Adipocyte (in vitro differentiated cells): ENCODE measurements around the gene PROS1.

Source experiments
- DNase-seq: peaks from one replicate; pipeline ENCODE4 v3.0.0-alpha.2; 2015; ENCODE audit warnings: low read depth
- H3K27me3 ChIP-seq: replicated peaks from 2 replicates; pipeline ENCODE4 v1.7.0; 2013; ENCODE audit warnings: mild to moderate bottlenecking, low read length, moderate library complexity; ENCODE audit not compliant: control insufficient read depth, insufficient read depth
- H3K36me3 ChIP-seq: 2 replicates; pipeline ENCODE4 v1.7.0; 2013; ENCODE audit warnings: low read length, mild to moderate bottlenecking, moderate library complexity; ENCODE audit not compliant: control insufficient read depth, insufficient read depth, severe bottlenecking
- H3K4me1 ChIP-seq: 2 replicates; pipeline ENCODE4 v1.7.0; 2013; ENCODE audit warnings: mild to moderate bottlenecking, low read length, moderate library complexity; ENCODE audit not compliant: control insufficient read depth, insufficient read depth
- H3K4me3 ChIP-seq: 2 replicates; pipeline ENCODE4 v1.7.0; 2013; ENCODE audit warnings: mild to moderate bottlenecking, low read length, moderate library complexity
- H3K9ac ChIP-seq: 2 replicates; pipeline ENCODE4 v1.7.0; 2013; ENCODE audit warnings: mild to moderate bottlenecking, low read length, moderate library complexity
- H3K9me3 ChIP-seq: 2 replicates; pipeline ENCODE4 v1.7.0; 2013; ENCODE audit warnings: mild to moderate bottlenecking, low read length, moderate library complexity; ENCODE audit not compliant: control insufficient read depth

Gene PROS1

GRCh38 chr3:93994056-93994455, 20.4 kb upstream of the PROS1 start:
- no peak overlapping the region for H3K9ac ChIP-seq
- H3K4me1 ChIP-seq = no peaks in the 10 kb centered on the region
- no peak overlapping the region for H3K4me3 ChIP-seq
- no peaks in the 10 kb centered on the region for H3K36me3 ChIP-seq
- DNase-seq = no peak
- H3K9me3 ChIP-seq = no peaks in the 10 kb centered on the region
- H3K27me3 ChIP-seq = no peaks in the 10 kb centered on the region

GRCh38 chr3:93992207-93992606, 18.5 kb upstream of the PROS1 start:
- no peak overlapping the region for H3K4me3 ChIP-seq
- H3K9ac ChIP-seq = no peak overlapping the region
- H3K9me3 ChIP-seq = no peaks in the 10 kb centered on the region
- no peaks in the 10 kb centered on the region for H3K4me1 ChIP-seq
- no peaks in the 10 kb centered on the region for H3K27me3 ChIP-seq
- no peak for DNase-seq
- H3K36me3 ChIP-seq = no peaks in the 10 kb centered on the region

GRCh38 chr3:93991631-93992030, 17.9 kb upstream of the PROS1 start:
- H3K9me3 ChIP-seq = no peaks in the 10 kb centered on the region
- no peak overlapping the region for H3K9ac ChIP-seq
- DNase-seq = no peak
- H3K36me3 ChIP-seq = no peaks in the 10 kb centered on the region
- H3K4me3 ChIP-seq = no peak overlapping the region
- H3K27me3 ChIP-seq = no peaks in the 10 kb centered on the region
- no peaks in the 10 kb centered on the region for H3K4me1 ChIP-seq

- Histone ChIP-seq H3K9me3 (no peaks in the 10 kb centered on the region), H3K4me1 (no peaks in the 10 kb centered on the region), H3K4me3 (no peak overlapping the region), H3K36me3 (no peaks in the 10 kb centered on the region), H3K9ac (no peak overlapping the region), H3K27me3 (no peaks in the 10 kb centered on the region)
- no peak for DNase-seq
Observed at GRCh38 chr3:93989241-93989640, 15.5 kb upstream of the PROS1 start.

GRCh38 chr3:93988764-93989163, 15.1 kb upstream of the PROS1 start:
- Histone ChIP-seq H3K27me3 (no peaks in the 10 kb centered on the region), H3K4me1 (no peaks in the 10 kb centered on the region), H3K9ac (no peak overlapping the region), H3K4me3 (no peak overlapping the region), H3K36me3 (no peaks in the 10 kb centered on the region), H3K9me3 (no peaks in the 10 kb centered on the region)
- no peak for DNase-seq

GRCh38 chr3:93988283-93988682, 14.6 kb upstream of the PROS1 start:
- Histone ChIP-seq H3K4me3 (no peak overlapping the region), H3K9ac (no peak overlapping the region), H3K4me1 (no peaks in the 10 kb centered on the region), H3K27me3 (no peaks in the 10 kb centered on the region), H3K9me3 (no peaks in the 10 kb centered on the region), H3K36me3 (no peaks in the 10 kb centered on the region)
- peak; percentile 49 for DNase-seq

- H3K36me3 ChIP-seq = no peaks in the 10 kb centered on the region
- no peak for DNase-seq
Observed at GRCh38 chr3:93984618-93985017, 10.9 kb upstream of the PROS1 start.

GRCh38 chr3:93983408-93983807, 9.7 kb upstream of the PROS1 start:
- Histone ChIP-seq H3K27me3 (no peaks in the 10 kb centered on the region), H3K4me1 (peaks cover 17% of the 10 kb centered on the region), H3K9ac (no peak overlapping the region)

More at GRCh38 chr3:93984618-93985017, 10.9 kb upstream of the PROS1 start:
- no peaks in the 10 kb centered on the region for H3K9me3 ChIP-seq
- H3K4me1 ChIP-seq = peaks cover 14% of the 10 kb centered on the region
- H3K27me3 ChIP-seq = no peaks in the 10 kb centered on the region
- no peak overlapping the region for H3K9ac ChIP-seq
- H3K4me3 ChIP-seq = no peak overlapping the region

GRCh38 chr3:93981649-93982048, 8.0 kb upstream of the PROS1 start:
- H3K4me3 ChIP-seq = peak overlapping the region; percentile 98
- H3K27me3 ChIP-seq = no peaks in the 10 kb centered on the region
- no peak for DNase-seq
- H3K9ac ChIP-seq = no peak overlapping the region
- no peaks in the 10 kb centered on the region for H3K9me3 ChIP-seq
- H3K4me1 ChIP-seq = peaks cover 17% of the 10 kb centered on the region
- H3K36me3 ChIP-seq = no peaks in the 10 kb centered on the region

More at GRCh38 chr3:93983408-93983807, 9.7 kb upstream of the PROS1 start:
- Histone ChIP-seq H3K9me3 (no peaks in the 10 kb centered on the region), H3K4me3 (no peak overlapping the region), H3K36me3 (no peaks in the 10 kb centered on the region)
- no peak for DNase-seq

GRCh38 chr3:93979850-93980676, 6.4 kb upstream of the PROS1 start, which contains the start of gene ARL13B:
ARL13B (plus strand) TSS chr3:93980155; CDS start chr3:93980424, 269 bp downstream.
- no peaks in the 10 kb centered on the region for H3K9me3 ChIP-seq
- peak within 1 kb of the TSS; percentile 98 for H3K4me3 ChIP-seq
- no peaks in the 10 kb centered on the region for H3K36me3 ChIP-seq
- peaks cover 17% of the 10 kb centered on the region for H3K4me1 ChIP-seq
- peak; percentile 100 for DNase-seq
- H3K9ac ChIP-seq = peak within 1 kb of the TSS; percentile 89
- H3K27me3 ChIP-seq = no peaks in the 10 kb centered on the region

- Histone ChIP-seq H3K9me3 (no peaks in the 10 kb centered on the region), H3K36me3 (no peaks in the 10 kb centered on the region), H3K9ac (no peak overlapping the region), H3K4me1 (peaks cover 37% of the 10 kb centered on the region), H3K27me3 (no peaks in the 10 kb centered on the region), H3K4me3 (peak overlapping the region; percentile 6)
- DNase-seq = no peak
Observed at GRCh38 chr3:93969997-93970396, 3.7 kb downstream of the PROS1 start.
